ENCODE measurements around the gene HNRNPR.
"Not testable (repeated sequence)": the region's sequence is repeated elsewhere in the genome, so short reads cannot be mapped to it uniquely, and the experiment has no call there.

HNRNPR gene

GRCh38 chr1:23344111-23344986, at the start of gene HNRNPR:
TSS of gene HNRNPR (minus strand) at chr1:23344284. CDS start at chr1:23341008, 3,276 bp downstream.
- peak; percentile 99 for DNase-seq

DNA sequence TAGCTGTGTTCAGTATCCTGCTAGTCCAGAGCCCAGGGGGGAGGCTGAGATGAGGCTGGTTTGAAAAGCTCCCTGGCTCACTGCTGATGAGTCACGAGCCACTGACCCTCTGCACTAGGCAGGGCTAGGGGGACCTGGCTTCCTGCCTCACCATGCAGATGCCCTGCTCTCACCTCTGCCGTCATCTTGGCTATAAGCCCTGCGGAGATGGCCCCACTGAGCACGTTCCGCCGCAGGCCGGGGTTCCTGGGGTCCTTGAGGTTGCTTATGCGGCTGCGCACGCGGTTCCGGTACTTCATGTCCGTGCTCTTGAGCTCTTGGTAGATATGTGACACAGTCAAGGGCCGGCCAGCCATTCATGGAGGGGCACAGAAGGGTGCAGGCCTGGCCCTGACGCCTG, 49.6 kb upstream of the HNRNPR start:
- DNase-seq, result no peak

- DNase-seq, result no peak
These were observed 48.2 kb upstream of the HNRNPR start for GRCh38 chr1:23392125-23392855.

- no peak for DNase-seq
These were observed 45.8 kb upstream of the HNRNPR start for GRCh38 chr1:23389837-23390321.

GRCh38 chr1:23387494-23387893, 43.4 kb upstream of the HNRNPR start:
- DNase-seq, result no peak

GRCh38 chr1:23385119-23385621, 41.1 kb upstream of the HNRNPR start:
- no peak for DNase-seq

GRCh38 chr1:23384312-23385058, 40.4 kb upstream of the HNRNPR start:
- no peak for DNase-seq

DNA sequence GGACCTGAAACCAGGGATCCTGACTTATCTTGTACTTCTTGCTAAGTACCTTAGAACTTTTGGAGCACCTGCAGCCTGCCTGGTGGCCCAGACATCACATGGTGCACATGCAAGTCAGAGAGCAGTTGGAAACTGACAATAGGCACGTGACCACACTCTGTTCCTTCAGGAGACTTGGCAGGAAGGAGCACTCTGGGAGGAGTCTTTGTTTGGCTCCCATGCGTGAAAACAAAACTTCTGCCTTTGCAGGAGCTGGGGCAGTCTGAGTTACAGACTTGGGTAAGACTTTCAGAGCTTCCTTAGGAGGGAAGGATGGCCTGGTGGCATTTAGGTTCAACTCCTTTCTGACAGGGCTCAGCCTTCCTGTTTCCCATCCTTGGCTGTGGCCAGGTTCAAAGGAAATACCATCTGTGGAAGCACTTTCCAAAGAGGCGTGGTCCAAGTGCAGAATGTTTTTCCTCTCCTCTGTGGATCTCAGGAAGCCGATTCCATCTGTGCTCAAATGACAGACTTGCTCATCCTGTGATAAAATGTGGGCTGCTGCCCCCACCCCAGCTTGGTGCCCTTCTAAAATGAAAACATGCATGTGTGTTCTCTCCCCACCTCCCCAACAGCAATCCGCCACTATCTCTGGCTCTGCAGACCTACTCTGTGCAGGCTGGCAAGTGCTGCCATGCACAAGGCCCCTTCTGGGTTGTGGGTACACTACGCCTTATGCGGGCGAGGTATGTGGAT, 39.7 kb upstream of the HNRNPR start:
- DNase-seq, result no peak

DNA sequence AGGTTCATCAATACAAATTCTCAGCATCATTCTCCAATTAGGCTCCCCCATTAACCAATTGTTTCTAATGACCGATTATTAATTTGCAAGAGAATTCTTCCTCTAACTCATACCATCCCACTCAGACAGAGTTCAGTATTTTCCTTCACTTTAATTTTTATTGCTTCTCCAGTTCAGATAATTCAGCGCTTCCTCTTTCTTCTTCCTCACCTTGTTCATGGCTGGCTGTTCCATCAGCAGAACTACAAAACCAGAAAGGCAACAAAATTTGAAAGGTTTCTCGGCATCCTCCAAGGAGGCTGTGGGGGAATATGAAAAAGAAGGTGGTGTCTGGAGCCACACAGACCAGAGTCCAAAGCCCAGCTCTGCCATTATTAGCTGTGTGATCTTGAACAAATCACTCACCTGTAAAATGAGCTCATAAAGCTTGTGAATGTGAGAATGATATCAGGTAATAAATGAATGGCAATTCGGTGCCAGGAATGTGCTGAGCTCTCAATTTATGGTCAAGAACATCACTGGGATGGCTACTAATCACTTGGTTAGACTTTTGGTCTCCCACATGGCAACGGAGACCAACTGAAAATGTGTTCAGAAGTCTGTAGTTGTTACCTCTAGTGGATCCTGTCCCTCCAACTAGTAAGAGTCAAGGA, 37.3 kb upstream of the HNRNPR start:
- DNase-seq, result no peak

GRCh38 chr1:23380719-23381118, 36.6 kb upstream of the HNRNPR start:
- no peak for DNase-seq

DNA sequence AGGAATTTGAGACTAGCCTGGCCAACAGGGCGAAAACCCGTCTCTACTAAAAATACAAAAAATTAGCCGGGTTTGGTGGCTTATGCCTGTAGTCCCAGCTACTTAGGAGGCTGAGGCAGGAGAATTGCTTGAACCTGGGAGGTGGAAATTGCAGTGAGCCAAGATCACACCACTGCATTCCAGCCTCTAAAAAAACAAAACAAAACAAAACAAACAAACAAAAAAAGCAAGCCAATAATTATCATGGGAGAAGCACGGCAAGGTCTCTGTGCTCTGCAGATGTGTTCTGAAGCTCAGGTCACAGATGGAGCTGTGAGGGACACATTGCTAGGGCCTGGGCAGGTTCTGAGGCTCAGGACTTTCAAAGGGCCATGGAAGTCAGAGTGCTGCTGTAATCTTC, 36.2 kb upstream of the HNRNPR start:
- DNase-seq, result not testable (repeated sequence)

DNA sequence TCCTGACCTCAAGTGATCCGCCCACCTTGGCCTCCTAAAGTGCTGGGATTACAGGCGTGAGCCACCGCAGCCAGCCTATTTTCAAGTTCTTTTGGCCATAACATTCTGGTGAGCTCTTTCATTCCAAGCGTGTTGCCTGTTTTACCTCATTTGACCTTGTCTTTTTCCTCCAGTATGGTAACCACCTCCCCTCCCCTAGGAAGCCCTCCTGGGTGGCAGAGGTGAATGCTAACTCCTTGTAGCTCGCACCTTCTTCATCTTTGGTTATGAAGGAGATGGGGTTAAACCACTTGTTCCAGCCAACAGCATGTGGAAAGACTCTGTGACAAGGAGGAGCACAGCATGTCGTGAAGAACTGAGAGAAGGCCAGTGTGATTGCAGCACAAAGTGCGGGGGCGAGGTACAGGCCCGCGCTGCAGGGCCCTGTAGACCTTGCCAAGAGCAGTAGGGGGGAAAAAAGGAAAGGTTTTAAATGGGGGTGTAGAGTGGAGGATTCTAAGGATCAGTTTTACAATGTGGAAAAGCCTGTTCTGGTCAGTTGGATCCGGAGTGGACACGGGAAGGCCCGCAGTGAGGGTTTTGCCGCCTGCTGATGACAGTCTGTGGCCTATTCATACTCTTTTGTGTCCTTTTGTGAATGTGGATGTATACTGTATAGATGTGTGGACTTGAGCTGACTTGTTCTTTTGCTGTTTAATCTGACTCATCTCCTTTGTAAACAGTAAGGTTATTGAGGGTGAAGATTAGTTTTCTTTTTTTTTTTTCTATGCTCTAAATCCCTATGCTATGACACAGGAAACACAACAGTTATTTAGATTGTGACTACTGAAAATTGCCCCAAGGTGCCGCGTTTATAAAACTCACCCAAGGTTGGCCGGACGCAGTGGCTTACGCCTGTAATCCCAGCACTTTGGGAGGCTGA, 33.1 kb upstream of the HNRNPR start:
- DNase-seq, result no peak

- not testable (repeated sequence) for DNase-seq
These were observed 30.1 kb upstream of the HNRNPR start for GRCh38 chr1:23374079-23374735.

DNA sequence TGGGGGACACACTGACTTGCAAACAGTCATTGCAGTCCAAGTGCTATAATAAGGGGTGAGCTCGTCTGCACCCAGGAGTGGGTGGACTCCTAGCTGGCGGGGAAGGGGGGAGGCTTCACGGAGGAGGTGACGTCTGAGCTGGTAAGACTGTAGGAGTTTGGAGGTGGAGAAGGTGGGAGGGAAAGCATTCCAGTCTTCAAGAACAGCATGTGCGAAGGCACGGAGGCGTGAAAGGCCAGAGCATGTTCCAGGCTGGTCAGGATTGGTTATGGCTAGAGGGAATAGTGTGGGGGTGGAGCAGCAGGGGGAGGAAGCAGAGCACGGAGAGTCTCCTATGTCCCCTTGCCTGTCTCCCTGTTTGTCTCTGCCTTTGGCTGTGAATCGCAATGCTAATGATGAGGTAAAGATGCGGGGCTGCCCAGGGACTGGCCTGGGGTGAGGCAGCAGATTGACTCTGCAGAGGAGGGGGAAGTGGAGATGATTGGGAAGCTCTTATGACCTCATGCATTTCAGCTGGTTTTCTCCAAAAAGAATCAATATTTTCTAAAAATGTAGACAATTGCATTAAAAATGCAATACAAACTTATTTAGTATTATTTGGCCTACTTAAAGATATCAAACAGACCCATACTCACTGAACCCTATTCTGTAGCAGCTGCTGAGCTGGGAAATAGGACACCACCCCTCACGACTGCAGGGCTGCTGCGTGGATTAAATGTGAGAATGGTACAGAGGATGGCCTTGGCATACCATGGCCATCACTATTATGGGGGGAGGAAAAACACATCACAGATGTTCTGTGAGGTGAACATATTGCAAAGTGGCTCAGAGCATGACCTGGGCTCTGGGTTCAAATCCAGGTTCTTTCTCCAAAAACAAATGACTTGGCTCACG, 28.1 kb upstream of the HNRNPR start:
- DNase-seq, result no peak

DNA sequence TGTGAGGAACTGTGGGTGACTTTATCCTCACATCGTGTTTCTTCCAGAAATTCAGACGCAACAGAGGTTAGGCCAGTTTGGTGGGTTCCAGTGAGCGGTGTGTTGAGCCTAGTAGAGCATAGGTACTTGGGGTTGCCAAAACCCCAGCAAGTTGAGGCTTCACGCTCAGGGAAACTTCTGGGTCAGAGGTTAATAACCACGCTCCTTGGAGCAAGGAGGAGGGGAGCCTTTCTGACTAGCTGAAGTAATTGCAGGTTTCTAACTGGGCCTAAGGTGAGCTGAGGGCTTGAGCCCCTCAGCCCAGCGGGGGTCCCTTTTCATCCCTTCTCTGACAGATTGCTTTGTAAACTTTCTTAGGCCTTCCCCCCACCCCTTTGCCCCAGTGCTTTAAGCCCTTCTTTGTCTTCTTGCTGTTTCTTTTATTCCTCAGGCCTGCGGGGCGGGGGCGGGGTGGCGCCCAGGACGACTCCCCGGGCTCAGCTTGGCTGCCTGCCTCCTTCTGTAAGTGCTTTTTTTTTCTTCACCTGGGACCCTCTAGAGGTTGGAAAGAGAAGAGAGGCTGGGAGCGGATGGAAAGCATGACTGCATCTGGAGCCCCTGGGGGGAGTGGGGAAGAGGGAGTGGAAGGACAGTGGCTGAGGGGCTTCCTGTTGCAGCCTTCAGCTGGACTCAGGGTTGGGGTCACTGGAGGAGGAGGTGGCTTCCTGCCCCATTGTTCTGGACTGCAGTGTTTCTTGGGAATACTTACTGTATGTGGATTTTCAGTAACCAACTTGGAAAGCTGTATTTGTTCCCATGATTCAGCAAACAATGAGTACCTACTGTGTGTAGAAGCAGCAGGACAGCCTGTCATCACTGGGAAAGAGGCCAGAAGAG, 26.9 kb upstream of the HNRNPR start:
- DNase-seq, result no peak

GRCh38 chr1:23370330-23370708, 26.2 kb upstream of the HNRNPR start:
- DNase-seq, result no peak

GRCh38 chr1:23369335-23370013, 25.4 kb upstream of the HNRNPR start, which contains the start of gene ZNF436:
TSS of gene ZNF436 (minus strand) at chr1:23369836. CDS start at chr1:23368005, 1,831 bp downstream.
- peak; percentile 41 to 42 for DNase-seq

Measured in activated T-cell treated with anti-CD3 and anti-CD28 coated beads, Interleukin-2, amount 50 U/mL, for 48 hours (primary cell).